HPDE6-E6E7 (cell line): ENCODE data around the gene RGS11.

ENCODE experiments used
- DNase-seq: peaks from one replicate; pipeline ENCODE4 v3.0.0; 2011; ENCODE audit warnings: missing footprints; ENCODE audit errors: extremely low spot score

Gene RGS11

GRCh38 chr16:229731-230281 is 45.9 kb downstream of the RGS11 start:
- DNase-seq: no peak

GRCh38 chr16:228852-229730 is 46.7 kb downstream of the RGS11 start, which contains the start of gene LUC7L:
TSS of gene LUC7L (minus strand) at chr16:229449. CDS start at chr16:229339, 110 bp downstream.
- peak; percentile 79 for DNase-seq

- DNase-seq: no peak
Measured at GRCh38 chr16:228151-228851, 47.4 kb downstream of the RGS11 start.

- DNase-seq: no peak
Measured at GRCh38 chr16:220021-220420, 55.7 kb downstream of the RGS11 start.
